ENCODE results near the gene DPP10. TPM values are rescaled to one million over a fixed set of nuclear protein-coding genes. Genes with fewer than 3 reads are reported as not detected.
"Not testable (repeated sequence)": the region's sequence is repeated elsewhere in the genome, so short reads cannot be mapped to it uniquely, and the experiment has no call there.

The DPP10 gene
- total RNA-seq, 4 donors from 2014 or later = 1.9 to 4.6 (median 3.9) TPM

DNA sequence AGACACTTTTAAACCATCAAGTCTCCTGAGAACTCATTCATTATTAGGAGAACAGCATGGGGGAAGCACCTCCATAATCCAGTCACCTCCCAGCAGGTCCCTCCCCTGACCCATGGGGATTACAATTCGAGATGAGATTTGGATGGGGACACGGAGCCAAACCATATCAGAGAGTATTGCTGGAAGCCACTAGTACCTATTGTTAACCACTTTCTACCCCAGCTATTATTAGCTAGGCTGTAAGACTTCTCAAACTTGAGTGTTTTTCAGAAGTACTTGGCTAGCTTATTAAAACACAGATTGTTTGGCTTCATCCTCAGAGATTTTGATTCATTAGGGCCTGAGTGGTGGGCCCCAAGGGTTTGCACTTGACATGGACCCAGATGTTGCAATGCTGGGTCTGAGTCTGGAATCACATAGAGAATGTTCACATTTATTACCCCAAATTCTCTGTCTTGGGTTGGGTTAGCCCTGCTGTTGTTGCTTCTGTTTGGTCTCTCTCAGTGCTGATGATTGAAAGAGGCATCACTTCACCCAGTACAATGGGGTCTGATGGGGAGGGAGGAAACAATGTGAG, 506.9 kb downstream of the DPP10 start:
- ATAC-seq = no peak
- TF ChIP-seq POLR2AphosphoS5 (IDR thresholded peaks at IDR 0.05) = no peak
- TF ChIP-seq, protein P1, sequence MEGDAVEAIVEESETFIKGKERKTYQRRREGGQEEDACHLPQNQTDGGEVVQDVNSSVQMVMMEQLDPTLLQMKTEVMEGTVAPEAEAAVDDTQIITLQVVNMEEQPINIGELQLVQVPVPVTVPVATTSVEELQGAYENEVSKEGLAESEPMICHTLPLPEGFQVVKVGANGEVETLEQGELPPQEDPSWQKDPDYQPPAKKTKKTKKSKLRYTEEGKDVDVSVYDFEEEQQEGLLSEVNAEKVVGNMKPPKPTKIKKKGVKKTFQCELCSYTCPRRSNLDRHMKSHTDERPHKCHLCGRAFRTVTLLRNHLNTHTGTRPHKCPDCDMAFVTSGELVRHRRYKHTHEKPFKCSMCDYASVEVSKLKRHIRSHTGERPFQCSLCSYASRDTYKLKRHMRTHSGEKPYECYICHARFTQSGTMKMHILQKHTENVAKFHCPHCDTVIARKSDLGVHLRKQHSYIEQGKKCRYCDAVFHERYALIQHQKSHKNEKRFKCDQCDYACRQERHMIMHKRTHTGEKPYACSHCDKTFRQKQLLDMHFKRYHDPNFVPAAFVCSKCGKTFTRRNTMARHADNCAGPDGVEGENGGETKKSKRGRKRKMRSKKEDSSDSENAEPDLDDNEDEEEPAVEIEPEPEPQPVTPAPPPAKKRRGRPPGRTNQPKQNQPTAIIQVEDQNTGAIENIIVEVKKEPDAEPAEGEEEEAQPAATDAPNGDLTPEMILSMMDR (IDR thresholded peaks at IDR 0.05) = no peak
- no peak for TF ChIP-seq EP300 (IDR thresholded peaks at IDR 0.05)
- TF ChIP-seq POLR2A (IDR thresholded peaks at IDR 0.05) = no peak

GRCh38 chr2:114960389-114960788, 517.9 kb downstream of the DPP10 start:
- TF ChIP-seq, protein P1 (IDR thresholded peaks at IDR 0.05) = no peak
- no peak for TF ChIP-seq EP300 (IDR thresholded peaks at IDR 0.05)
- TF ChIP-seq POLR2AphosphoS5 (IDR thresholded peaks at IDR 0.05) = no peak
- TF ChIP-seq POLR2A (IDR thresholded peaks at IDR 0.05) = no peak
- no peaks in the 10 kb centered on the region for H3K36me3 ChIP-seq
- no peaks in the 10 kb centered on the region for H3K27me3 ChIP-seq
- WGBS, 2 donors (ENCODE audit: low coverage in 1 of 2) = 69 to 93% methylated on average over 5 of the region's 5 CpGs
- H3K27ac ChIP-seq = no peak overlapping the region
- no peaks in the 10 kb centered on the region for H3K4me1 ChIP-seq
- ATAC-seq = no peak
- no peak overlapping the region for H3K4me3 ChIP-seq
- peaks cover 0 to 5% (median 0%) of the 10 kb centered on the region in 3 donors for H3K9me3 ChIP-seq

More for the DNA sequence above, 506.9 kb downstream of the DPP10 start:
- H3K27ac ChIP-seq = no peak overlapping the region
- 69% methylated on average over 2 of the region's 2 CpGs; no CpG with 5 or more reads in 1 of the 2 donors for WGBS, 2 donors (ENCODE audit: low coverage in 1 of 2)
- no peaks in the 10 kb centered on the region for H3K27me3 ChIP-seq
- no peaks in the 10 kb centered on the region for H3K4me1 ChIP-seq
- H3K4me3 ChIP-seq = no peak overlapping the region
- no peaks in the 10 kb centered on the region for H3K36me3 ChIP-seq
- H3K9me3 ChIP-seq = no peaks in the 10 kb centered on the region

DNA sequence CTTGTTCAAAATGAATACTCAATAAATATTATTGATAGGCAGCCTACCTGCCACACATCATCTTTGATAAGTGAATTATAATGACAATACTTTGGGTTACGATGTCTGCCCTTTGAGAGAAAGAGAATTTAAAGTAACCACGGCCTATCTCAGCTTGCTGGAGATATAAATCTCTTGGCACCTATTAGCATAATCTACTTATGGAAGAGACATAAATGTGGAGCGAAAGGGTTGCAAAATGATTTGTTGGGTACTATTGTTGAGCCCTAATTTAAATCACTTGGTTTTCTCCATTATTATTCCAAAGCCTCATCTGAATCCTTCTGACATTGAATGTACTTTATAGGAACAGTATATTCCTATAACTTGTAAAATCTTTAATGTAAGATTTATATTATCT, 520.1 kb downstream of the DPP10 start:
- Histone ChIP-seq H3K27ac (no peak overlapping the region), H3K36me3 (no peaks in the 10 kb centered on the region), H3K27me3 (no peaks in the 10 kb centered on the region), H3K4me1 (no peaks in the 10 kb centered on the region), H3K4me3 (no peak overlapping the region), H3K9me3 (no peaks in the 10 kb centered on the region)
- TF ChIP-seq, protein P1 (IDR thresholded peaks at IDR 0.05) = no peak
- TF ChIP-seq POLR2A (IDR thresholded peaks at IDR 0.05) (no peak), EP300 (IDR thresholded peaks at IDR 0.05) (no peak), POLR2AphosphoS5 (IDR thresholded peaks at IDR 0.05) (no peak)
- ATAC-seq = no peak
- WGBS, 2 donors (ENCODE audit: low coverage in 1 of 2) = 68 to 89% methylated on average over 3 of the region's 3 CpGs

- Histone ChIP-seq H3K9me3 (no peaks in the 10 kb centered on the region), H3K27ac (no peak overlapping the region), H3K4me1 (no peaks in the 10 kb centered on the region), H3K27me3 (no peaks in the 10 kb centered on the region), H3K4me3 (no peak overlapping the region), H3K36me3 (no peaks in the 10 kb centered on the region)
- TF ChIP-seq, protein P1 (IDR thresholded peaks at IDR 0.05) = no peak
- TF ChIP-seq POLR2A (IDR thresholded peaks at IDR 0.05) = no peak
- TF ChIP-seq EP300 (IDR thresholded peaks at IDR 0.05) = no peak
- no peak for TF ChIP-seq POLR2AphosphoS5 (IDR thresholded peaks at IDR 0.05)
- no peak for ATAC-seq
- 28 to 36% methylated on average over 2 of the region's 2 CpGs for WGBS, 2 donors (ENCODE audit: low coverage in 1 of 2)
Measured at GRCh38 chr2:114968748-114969400, 526.4 kb downstream of the DPP10 start.

GRCh38 chr2:115004321-115004720, 561.9 kb downstream of the DPP10 start:
- not testable (repeated sequence) for H3K4me1 ChIP-seq, H3K36me3 ChIP-seq, H3K27me3 ChIP-seq, H3K4me3 ChIP-seq, ATAC-seq, H3K27ac ChIP-seq
- peaks cover 0 to 11% (median 0%) of the 10 kb centered on the region in 3 donors for H3K9me3 ChIP-seq
- 84% methylated on average over 9 to 10 of the region's 19 CpGs for WGBS, 2 donors (ENCODE audit: low coverage in 1 of 2)
